K562 treated with DMSO at 1 percent for 48 hours (cell line): ENCODE measurements around the gene B3GAT2. TPM values are rescaled to one million over a fixed set of nuclear protein-coding genes. Genes with fewer than 3 reads are reported as not detected.

Experiments used
- total RNA-seq: library from RNA; unstranded; fragments of 300-600 nt; gene quantifications from 2 replicates; pipeline ENCODE4 v1.2.3, GENCODE V29; 2022; ENCODE audit warnings: low replicate concordance; ENCODE audit errors: extremely low read depth

Gene B3GAT2, protein sequence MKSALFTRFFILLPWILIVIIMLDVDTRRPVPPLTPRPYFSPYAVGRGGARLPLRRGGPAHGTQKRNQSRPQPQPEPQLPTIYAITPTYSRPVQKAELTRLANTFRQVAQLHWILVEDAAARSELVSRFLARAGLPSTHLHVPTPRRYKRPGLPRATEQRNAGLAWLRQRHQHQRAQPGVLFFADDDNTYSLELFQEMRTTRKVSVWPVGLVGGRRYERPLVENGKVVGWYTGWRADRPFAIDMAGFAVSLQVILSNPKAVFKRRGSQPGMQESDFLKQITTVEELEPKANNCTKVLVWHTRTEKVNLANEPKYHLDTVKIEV
- total RNA-seq = not detected in 2 replicates

DNA sequence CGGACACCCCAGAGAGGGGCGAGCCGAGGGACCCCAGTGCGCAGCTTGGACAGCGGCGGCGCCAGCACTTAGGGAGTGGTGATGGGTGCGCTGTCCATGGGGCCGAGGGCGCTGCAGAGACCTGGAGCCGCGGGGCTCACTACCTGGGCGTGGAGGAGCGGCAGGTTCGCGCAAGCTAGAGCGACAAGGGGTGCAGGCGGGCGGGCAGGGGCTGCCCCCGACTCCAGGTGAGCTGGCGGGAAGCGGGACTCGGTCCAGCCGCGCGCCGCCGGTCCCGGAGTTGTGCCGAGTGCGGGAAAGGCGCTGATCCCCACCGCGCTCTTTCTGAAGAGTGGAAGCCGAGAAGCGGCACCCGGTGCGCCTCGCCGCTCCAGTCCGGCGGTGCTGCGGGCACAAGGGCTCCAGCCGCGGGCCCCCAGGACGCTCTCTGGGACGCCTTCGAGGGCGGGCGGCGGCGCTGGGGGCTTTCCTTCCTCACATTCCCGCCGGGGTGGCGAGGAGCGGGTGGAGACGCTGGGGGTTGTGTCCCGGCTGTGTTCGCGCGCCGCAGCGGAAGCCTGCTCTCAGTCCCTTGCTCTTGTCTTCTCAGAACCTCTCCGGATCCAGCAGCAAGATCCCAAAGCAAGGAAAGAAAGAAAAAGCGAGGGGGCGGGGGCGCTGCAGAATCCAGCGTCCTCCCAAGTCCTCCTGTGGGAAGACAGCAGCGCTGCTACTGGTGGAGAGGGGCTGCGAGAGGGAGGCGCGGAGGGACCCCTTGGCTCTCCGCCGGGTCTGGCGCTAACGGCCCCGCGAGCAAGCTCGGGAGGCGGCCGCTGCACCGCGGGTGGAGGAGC lies at the start of gene B3GAT2:
Gene B3GAT2 (minus strand): TSS at position 610 of the 833 bp plus-strand sequence. CDS start 631 bp downstream, outside the sequence.

